Renal pelvis (tissue), 4 donors: Measurements from ENCODE around the gene UFC1. TPM values are rescaled to one million over a fixed set of nuclear protein-coding genes. Genes with fewer than 3 reads are reported as not detected.

ENCODE experiments used
- DNase-seq: peaks from one replicate; pipeline ENCODE4 v3.0.0-alpha.2; 2013
- polyA plus RNA-seq, 3 donors: library from polyadenylated mRNA; unstranded; fragments of 120-200 nt; gene quantifications; one replicate each; pipeline ENCODE4 v1.2.1, GENCODE V29; 2013; ENCODE audit not compliant: insufficient read length in 3 of 3

The UFC1 gene
- polyA plus RNA-seq, 3 donors: 123 to 161 (median 140) TPM

DNA sequence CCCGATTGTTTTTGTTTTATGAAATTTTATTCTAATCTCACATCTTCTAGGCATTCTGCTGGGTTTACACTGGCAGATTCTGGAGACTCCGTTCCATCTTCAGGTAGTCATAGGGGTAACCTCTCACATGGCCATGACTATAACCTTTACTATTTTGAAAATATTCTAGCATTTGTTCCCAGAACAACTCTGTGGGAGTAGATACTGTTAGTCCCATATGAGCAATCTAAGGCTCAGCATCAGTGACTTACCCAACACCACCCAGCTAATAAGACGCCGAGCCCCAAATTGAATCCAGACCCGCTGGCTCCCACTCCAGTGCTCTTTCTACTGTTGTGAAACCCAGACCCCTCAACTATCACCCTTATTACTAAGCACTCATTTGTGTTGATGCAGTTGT, 35.3 kb downstream of the UFC1 start:
- no peak for DNase-seq

- no peak for DNase-seq
Measured at GRCh38 chr1:161190962-161191521, 37.3 kb downstream of the UFC1 start.

DNA sequence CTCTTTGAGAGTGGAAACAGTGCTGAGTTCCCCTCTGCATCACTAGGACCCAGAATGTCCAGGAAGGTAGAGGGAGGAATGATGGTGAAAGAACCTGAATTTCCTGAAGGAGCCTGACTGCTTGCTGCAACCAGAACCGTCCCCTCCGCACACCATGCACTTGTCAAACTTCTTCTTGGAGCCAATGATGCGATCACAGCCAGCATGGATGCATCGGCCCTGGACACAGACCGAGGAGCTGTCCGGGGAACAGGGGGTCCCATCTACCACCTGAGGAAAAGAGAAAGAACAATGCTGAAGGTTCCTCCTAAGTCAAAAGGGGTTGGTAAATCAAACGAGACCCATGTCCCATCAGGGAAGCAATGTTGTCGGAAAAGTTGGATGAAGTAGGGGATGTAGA, 38.2 kb downstream of the UFC1 start:
- DNase-seq: no peak

- DNase-seq: peak; percentile 61
Measured at GRCh38 chr1:161192476-161193465, 39.0 kb downstream of the UFC1 start.

GRCh38 chr1:161193561-161194235, 39.9 kb downstream of the UFC1 start:
- no peak for DNase-seq

DNA sequence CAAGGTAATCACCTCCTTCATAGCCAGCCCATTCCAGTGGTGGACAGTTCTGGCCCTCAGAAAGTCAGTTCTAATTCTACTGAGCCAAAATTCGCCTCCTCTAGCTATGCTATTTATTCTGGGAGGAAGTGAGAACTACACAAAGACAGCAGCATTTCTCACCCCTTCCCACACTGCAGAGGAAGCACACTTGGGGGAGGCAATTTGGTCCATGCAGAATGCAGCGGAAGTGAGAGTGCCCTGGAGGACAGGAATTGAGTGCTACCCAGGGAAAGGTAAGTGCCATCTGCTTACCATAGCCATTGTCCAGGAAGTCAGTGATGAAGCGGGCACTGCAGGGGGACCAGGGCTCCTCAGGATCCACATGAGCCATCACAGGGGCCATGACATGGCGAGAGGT, 41.4 kb downstream of the UFC1 start:
- DNase-seq: no peak

- no peak for DNase-seq
Measured at GRCh38 chr1:161196111-161196510, 42.3 kb downstream of the UFC1 start.

- DNase-seq: no peak
Measured at GRCh38 chr1:161196521-161197451, 43.0 kb downstream of the UFC1 start.

GRCh38 chr1:161197560-161198193, 43.9 kb downstream of the UFC1 start:
- no peak for DNase-seq

DNA sequence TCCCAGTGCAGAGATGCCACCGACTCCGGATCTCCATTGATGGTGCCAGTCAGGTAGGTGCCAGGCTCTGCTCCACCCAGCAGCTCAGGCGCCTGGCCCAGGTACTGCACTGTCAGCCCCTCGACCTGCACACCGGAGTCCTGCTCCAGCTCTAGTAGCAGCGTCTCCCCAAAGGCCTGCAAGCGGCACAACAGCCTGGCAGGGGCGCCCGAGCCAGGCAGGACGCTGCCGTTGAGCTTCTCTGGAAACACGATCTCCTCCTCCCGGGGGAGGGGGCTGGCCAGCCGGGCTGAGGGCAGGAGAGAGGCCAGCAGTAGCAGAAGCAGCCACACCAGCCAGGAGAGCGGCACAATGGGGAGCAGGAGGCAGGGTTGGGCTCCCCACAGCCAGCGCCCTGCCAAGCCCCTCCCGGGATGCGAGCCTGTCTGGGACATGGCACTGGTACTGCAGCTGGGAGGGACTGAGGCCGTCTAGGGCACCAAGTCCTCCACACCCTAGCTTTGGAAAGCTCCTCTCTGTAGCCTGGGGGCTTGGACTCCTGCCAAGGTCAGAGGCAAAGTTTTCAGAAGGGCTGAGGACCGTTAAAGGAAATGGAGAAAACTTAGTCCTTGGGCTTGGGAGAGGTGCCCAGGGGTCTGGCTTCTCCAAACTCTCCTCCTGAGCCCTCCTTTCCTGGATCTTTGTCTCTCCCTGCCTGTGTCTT, 44.6 kb downstream of the UFC1 start:
- peak; percentile 64 for DNase-seq

DNA sequence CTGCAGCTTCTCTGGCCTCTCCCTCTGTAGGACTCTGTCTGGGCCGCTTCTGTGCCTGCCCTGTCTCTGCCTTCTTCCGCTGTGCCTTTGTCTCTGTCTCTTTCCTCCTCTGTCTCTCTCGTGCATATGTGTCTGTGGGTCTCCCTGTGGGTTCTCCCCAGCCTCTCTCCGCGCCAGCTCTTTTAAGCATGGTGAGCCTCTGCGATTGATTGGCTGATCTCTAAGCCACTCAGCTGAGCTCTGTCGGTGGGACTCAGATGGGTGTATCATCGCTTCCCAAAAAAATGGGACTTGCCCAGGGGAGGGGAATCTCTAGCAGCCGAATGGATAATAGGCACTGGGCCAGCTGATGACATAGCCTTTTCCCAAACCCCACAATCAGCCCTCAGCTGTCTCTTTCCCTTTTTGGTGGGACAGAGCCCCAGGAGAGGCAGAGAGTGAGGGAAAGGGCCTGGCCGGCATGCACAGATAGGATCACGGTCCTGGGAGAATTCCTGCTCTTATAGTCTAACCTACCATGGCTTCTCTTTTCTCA, 45.2 kb downstream of the UFC1 start, which contains the start of gene ADAMTS4:
Gene ADAMTS4 (minus strand): TSS at position 158 of the 535 bp plus-strand sequence. CDS start 427 bp downstream, outside the sequence.
- no peak for DNase-seq

DNA sequence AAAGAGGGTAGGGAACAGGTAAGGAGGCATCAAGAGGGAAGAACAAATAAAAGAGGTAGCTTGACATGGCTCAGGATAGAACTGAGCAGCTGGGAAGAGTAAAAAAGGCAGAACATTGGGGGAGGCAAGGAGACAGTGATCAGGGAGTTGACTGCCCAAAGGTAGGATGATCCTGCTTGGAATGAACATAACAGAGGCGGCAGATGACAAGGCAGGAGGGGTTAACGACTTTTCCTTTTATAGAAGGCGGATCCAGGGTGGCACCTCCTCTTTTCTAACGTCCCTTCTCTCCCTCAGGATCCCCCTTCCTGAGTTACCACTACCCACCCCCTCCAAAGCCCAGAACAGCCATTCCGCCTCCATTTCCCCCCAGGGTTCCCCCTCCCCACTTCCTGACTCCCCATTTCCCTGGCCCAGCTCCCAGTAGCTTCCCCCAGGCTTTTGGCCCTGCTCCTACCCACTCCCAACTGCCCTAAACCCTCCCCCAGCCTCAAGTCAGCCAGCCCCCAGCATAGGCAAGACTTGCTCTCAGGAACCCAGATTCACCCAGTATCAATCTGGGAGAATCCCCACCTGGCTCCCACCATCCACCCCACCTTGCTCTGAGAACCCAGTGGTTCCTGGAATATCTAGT, 45.8 kb downstream of the UFC1 start:
- DNase-seq: no peak

GRCh38 chr1:161200421-161200991, 46.7 kb downstream of the UFC1 start:
- no peak for DNase-seq

- DNase-seq: no peak
Measured at GRCh38 chr1:161200992-161201835, 47.4 kb downstream of the UFC1 start.

GRCh38 chr1:161201836-161202712, 48.3 kb downstream of the UFC1 start, which contains the start of gene NDUFS2:
Gene NDUFS2 (plus strand): TSS chr1:161202367. CDS start chr1:161202386, 19 bp downstream.
- peak; percentile 99 for DNase-seq

GRCh38 chr1:161206411-161207140, 52.8 kb downstream of the UFC1 start:
- DNase-seq: no peak
